Body of pancreas (tissue), 4 donors: ENCODE data around the gene GPR17. TPM values are rescaled to one million over a fixed set of nuclear protein-coding genes. Genes with fewer than 3 reads are reported as not detected.

Experiments used
- ATAC-seq: fragments of 150-250 bp; one replicate; pipeline ENCODE4 v1.9.1; 2016
- DNase-seq, 4 donors: peaks; one replicate each; pipeline ENCODE4 v3.0.0-alpha.2; 2019
- H3K27ac ChIP-seq, 4 donors: fragments of 200-600 bp; sonication (generic); 1 replicate in 3 of 4; 2 replicates in 1 of 4; pipeline versions ENCODE4 v1.5.1 to v1.6.1; 2016 to 2019; ENCODE audit warnings: mild to moderate bottlenecking in 1 of 4, mixed read lengths in 1 of 4, moderate library complexity in 1 of 4
- H3K27me3 ChIP-seq, 2 donors: fragments of 200-600 bp; sonication (generic); one replicate each; pipeline ENCODE4 v1.6.0; 2016; ENCODE audit warnings: mild to moderate bottlenecking in 1 of 2
- H3K36me3 ChIP-seq, 2 donors: fragments of 200-600 bp; sonication (generic); replicated peaks in 1 of 2; 2 replicates each; pipeline ENCODE4 v1.5.1; 2016; ENCODE audit warnings: low read depth in 2 of 2; ENCODE audit not compliant: insufficient read depth in 1 of 2
- H3K4me1 ChIP-seq: fragments of 200-600 bp; sonication (generic); one replicate; pipeline ENCODE4 v1.6.0; 2016
- H3K4me3 ChIP-seq, 2 donors: fragments of 200-600 bp; sonication (generic); 1 replicate in 1 of 2; 2 replicates in 1 of 2; pipeline ENCODE4 v1.5.1; 2016 to 2019
- H3K9me3 ChIP-seq, 3 donors: fragments of 200-600 bp; sonication (generic); 1 replicate in 2 of 3; 2 replicates in 1 of 3; pipeline ENCODE4 v1.5.1; 2016
- POLR2A ChIP-seq, 3 donors: fragments of 450-650 bp; IDR thresholded peaks; one replicate each; pipeline ENCODE4 v1.6.1; 2016; ENCODE audit warnings: antibody characterized with exemption in 3 of 3, mild to moderate bottlenecking in 2 of 3
- WGBS, 2 donors: methylation state at CpG; one replicate each; pipeline ENCODE4 v1.1.5; 2017; 5-methylcytosine and 5-hydroxymethylcytosine counted together
- intact Hi-C: fragments of 100-400 bp; cut with DNase I; formaldehyde crosslinking; loops from one replicate; pipeline ENCODE4 v1.15.1; 2023
- total RNA-seq, 2 donors: library from RNA; depleted of rRNA; stranded (reverse); fragments of >200 nt; gene quantifications; one replicate each; pipeline ENCODE4 v1.1.0, GENCODE V29; 2016
- TF ChIP-seq, protein P1 (sequence below), 7 experiments: fragments of 450-650 bp in 4 of 7; fragments of 200-600 bp in 3 of 7; sonication (generic) in 3 of 7; IDR thresholded peaks; one replicate each; pipeline ENCODE4 v1.5.1; 2016 to 2019; ENCODE audit warnings: antibody characterized with exemption in 7 of 7

Gene GPR17
- total RNA-seq, 2 donors from 2014 or later, result 0.26 TPM; not detected in 1

DNA sequence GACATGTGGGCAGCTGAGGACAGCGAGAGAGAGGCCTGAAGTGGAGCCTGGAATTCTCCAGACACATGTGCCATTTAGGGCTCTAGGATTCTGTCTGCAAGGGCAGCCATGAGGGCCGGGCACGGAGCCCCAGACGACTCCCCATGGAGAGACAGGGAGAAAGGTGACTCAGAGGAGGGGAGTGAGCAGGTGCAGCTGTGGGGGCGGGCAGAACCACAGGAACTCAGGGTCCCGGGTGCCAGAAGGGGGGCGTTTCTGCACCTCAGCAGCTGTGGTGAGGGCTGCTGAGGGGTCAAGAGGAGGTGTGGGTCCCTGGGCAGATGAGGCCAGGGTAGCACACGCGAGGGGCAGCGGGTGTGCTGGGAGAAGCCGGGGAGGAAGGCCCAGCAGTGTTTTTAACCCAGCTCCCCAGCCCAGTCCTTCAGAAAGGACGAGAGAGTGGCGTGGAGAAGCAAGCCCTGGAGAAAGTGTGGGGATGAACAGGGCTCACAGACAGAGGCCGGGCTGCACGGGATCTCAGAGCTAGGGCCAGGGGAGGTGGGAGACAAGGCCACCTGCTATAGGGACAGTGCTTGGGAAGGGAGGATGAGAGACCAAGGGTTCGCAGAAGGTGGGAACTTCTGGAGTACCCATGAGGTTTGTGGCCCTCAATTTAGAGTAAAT is 7.6 kb downstream of the GPR17 start:
- no peak for DNase-seq
- intact Hi-C loops, result no loop called here
- 59 to 66% methylated on average over 16 of the region's 16 CpGs for WGBS, 2 donors

DNA sequence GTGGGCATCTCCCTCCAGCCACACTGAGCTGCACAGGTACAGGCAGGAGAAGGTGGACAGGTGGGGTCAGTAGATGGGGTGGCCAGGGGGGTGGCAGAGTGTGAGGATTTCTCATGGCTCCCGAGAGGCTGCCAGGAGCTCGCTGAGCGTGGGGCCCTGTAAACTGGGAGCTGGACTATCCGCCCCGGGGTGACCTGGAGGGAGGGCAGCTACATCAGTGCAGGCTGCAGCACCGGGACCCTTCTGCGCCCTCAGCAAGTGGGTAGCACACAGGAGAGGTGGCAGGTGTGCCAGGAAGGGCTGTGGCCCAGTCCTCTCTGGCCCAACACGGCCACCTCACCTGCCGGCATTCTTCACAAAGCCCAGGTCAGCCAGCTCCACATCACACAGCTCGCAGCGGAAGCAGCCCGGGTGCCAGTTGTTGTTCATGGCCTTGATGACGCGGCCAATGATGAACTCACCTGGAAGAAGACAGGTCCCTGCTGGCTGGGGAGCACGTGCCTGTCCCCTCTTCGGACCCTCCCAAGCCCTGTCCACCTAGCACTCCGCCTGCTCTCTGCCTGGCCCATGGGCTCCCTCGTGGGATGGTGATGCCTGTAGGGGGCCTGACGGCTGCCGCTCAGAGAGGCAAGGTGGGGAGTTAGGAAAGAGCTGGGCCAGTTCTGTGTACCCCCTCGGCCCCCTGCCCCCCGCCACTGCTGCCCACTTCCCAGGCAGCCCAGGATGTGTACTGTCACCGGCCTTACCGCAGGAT is 8.3 kb downstream of the GPR17 start:
- Histone ChIP-seq H3K27ac (no peak overlapping the region), H3K9me3 (no peaks in the 10 kb centered on the region), H3K36me3 (no peaks in the 10 kb centered on the region), H3K4me3 (no peak overlapping the region), H3K4me1 (peaks cover 10% of the 10 kb centered on the region), H3K27me3 (no peaks in the 10 kb centered on the region)
- no peak for DNase-seq
- ATAC-seq, result no peak
- TF ChIP-seq, protein P1, sequence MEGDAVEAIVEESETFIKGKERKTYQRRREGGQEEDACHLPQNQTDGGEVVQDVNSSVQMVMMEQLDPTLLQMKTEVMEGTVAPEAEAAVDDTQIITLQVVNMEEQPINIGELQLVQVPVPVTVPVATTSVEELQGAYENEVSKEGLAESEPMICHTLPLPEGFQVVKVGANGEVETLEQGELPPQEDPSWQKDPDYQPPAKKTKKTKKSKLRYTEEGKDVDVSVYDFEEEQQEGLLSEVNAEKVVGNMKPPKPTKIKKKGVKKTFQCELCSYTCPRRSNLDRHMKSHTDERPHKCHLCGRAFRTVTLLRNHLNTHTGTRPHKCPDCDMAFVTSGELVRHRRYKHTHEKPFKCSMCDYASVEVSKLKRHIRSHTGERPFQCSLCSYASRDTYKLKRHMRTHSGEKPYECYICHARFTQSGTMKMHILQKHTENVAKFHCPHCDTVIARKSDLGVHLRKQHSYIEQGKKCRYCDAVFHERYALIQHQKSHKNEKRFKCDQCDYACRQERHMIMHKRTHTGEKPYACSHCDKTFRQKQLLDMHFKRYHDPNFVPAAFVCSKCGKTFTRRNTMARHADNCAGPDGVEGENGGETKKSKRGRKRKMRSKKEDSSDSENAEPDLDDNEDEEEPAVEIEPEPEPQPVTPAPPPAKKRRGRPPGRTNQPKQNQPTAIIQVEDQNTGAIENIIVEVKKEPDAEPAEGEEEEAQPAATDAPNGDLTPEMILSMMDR (IDR thresholded peaks at IDR 0.05), result no peak
- TF ChIP-seq POLR2A (IDR thresholded peaks at IDR 0.05), result no peak
- intact Hi-C loops, result no loop called here
- 73 to 81% methylated on average over 5 to 21 of the region's 24 CpGs for WGBS, 2 donors

More for the DNA sequence above, 7.6 kb downstream of the GPR17 start:
- H3K4me3 ChIP-seq, result no peak overlapping the region
- no peaks in the 10 kb centered on the region for H3K9me3 ChIP-seq
- no peaks in the 10 kb centered on the region for H3K36me3 ChIP-seq
- TF ChIP-seq POLR2A (IDR thresholded peaks at IDR 0.05), result no peak
- TF ChIP-seq, protein P1 (IDR thresholded peaks at IDR 0.05), result no peak
- H3K27ac ChIP-seq, result no peak overlapping the region
- peaks cover 12% of the 10 kb centered on the region for H3K4me1 ChIP-seq
- ATAC-seq, result no peak
- no peaks in the 10 kb centered on the region for H3K27me3 ChIP-seq

DNA sequence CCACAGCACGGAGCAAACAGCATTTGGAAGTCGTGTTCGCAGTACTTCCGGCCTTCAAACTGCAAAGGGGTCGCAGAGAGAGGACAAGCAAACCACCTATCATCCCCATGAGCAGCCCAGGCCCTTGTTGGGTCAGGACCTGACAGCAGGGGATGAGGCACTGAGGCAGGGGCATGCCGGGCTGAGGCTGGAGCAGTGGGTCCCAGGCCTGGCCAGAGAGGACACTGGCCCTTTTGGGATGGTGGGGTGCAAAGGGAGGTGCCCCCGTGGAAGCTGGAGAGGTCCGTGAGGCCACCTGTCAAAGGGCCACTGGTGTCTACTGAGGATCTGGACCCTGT is 8.9 kb downstream of the GPR17 start:
- H3K27me3 ChIP-seq, result no peaks in the 10 kb centered on the region
- no peak overlapping the region for H3K4me3 ChIP-seq
- ATAC-seq (no peak), DNase-seq (no peak)
- no peak overlapping the region for H3K27ac ChIP-seq
- intact Hi-C loops, result no loop called here
- no peaks in the 10 kb centered on the region for H3K36me3 ChIP-seq
- WGBS, 2 donors, result 90 to 91% methylated on average over 6 to 8 of the region's 8 CpGs
- H3K9me3 ChIP-seq, result no peaks in the 10 kb centered on the region
- peaks cover 5% of the 10 kb centered on the region for H3K4me1 ChIP-seq
- TF ChIP-seq, protein P1 (IDR thresholded peaks at IDR 0.05), result no peak
- no peak for TF ChIP-seq POLR2A (IDR thresholded peaks at IDR 0.05)

DNA sequence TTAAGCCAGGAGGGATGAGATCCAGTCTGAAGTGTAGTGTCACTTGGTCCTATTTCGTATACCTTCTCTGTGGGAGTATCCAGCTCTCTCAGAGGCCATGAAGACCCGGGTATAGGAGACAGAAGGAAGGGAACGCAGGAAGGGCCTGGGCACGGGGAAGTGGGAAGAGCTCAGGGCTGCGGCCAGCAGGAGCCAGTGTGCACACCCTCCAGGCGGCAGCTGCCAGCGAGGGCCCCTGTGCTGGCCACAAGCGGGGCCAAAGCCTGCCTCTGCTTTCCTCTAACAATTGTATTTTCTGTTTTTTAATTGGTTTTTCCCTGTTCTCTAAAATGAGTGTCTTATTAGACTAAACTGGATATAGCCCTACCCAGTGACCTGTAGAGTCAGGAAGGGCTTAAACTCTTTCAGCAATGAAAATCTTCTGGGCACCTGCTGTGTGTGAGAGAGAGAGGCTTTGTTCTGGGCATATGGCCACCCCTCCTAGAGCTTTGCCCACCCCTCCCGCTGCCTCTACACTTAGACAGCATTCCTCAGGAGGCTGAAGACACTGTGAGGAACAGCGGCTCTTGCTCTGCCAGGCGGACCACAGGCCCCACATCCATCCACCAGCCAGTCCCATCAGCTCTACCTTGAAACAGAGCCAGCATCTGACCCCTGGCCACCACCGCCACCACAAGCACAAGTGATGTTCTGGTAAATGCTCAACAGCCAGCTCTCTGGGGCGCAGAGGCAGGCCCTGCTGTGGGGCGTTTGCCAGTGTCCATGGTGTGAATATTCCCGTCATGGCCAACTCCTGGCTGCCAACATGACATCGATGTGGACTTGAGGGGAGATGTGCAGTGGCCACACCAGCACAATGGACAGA is 9.5 kb downstream of the GPR17 start:
- 76 to 79% methylated on average over 11 to 16 of the region's 16 CpGs for WGBS, 2 donors
- Histone ChIP-seq H3K27me3 (no peaks in the 10 kb centered on the region), H3K9me3 (no peaks in the 10 kb centered on the region), H3K27ac (peak overlapping the region in 1 of 4 donors; percentile 11), H3K4me1 (peaks cover 4% of the 10 kb centered on the region), H3K36me3 (no peaks in the 10 kb centered on the region), H3K4me3 (no peak overlapping the region)
- TF ChIP-seq, protein P1 (IDR thresholded peaks at IDR 0.05), result no peak
- no peak for TF ChIP-seq POLR2A (IDR thresholded peaks at IDR 0.05)
- intact Hi-C loops, result no loop called here
- ATAC-seq, result no peak
- DNase-seq, result no peak
